GM12872 (cell line): ENCODE data around the gene ROBO1.

Source experiments
- TF ChIP-seq, protein P1 (sequence below): IDR thresholded peaks from 3 replicates; pipeline ENCODE4 v1.5.1; 2011; ENCODE audit warnings: low read depth, mild to moderate bottlenecking, low read length, moderate library complexity; ENCODE audit not compliant: insufficient read depth

ROBO1 gene

GRCh38 chr3:78992400-78992799 lies 775.4 kb downstream of the ROBO1 start:
- TF ChIP-seq, protein P1, sequence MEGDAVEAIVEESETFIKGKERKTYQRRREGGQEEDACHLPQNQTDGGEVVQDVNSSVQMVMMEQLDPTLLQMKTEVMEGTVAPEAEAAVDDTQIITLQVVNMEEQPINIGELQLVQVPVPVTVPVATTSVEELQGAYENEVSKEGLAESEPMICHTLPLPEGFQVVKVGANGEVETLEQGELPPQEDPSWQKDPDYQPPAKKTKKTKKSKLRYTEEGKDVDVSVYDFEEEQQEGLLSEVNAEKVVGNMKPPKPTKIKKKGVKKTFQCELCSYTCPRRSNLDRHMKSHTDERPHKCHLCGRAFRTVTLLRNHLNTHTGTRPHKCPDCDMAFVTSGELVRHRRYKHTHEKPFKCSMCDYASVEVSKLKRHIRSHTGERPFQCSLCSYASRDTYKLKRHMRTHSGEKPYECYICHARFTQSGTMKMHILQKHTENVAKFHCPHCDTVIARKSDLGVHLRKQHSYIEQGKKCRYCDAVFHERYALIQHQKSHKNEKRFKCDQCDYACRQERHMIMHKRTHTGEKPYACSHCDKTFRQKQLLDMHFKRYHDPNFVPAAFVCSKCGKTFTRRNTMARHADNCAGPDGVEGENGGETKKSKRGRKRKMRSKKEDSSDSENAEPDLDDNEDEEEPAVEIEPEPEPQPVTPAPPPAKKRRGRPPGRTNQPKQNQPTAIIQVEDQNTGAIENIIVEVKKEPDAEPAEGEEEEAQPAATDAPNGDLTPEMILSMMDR = no peak

GRCh38 chr3:78991656-78992055 lies 776.1 kb downstream of the ROBO1 start:
- TF ChIP-seq, protein P1 = no peak

- TF ChIP-seq, protein P1 = no peak
Observed at GRCh38 chr3:78990156-78990555, 777.6 kb downstream of the ROBO1 start.

- TF ChIP-seq, protein P1 = no peak
Observed at GRCh38 chr3:78988324-78988723, 779.5 kb downstream of the ROBO1 start.

- TF ChIP-seq, protein P1 = no peak
Observed at GRCh38 chr3:78986416-78987101, 781.2 kb downstream of the ROBO1 start.

- TF ChIP-seq, protein P1 = no peak
Observed at GRCh38 chr3:78985981-78986380, 781.8 kb downstream of the ROBO1 start.

DNA sequence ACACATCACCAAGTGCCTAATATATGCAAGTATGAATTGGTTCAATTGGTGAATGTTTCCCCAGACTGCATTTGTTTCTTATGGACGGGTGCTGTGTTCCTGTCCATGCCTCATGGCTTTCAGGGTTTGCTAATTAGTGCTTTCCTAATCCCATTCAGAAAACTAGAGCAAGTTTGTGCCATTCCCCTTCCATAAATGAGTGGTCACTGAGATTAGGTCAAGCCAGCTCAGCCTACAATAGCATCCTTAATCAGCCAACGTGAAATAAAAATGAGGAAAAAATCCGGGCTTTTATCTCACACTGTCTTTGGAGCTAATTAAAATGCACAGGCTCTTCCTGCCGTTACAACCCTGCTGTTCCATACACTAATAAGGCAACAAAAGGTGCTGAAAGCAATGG lies 788.8 kb downstream of the ROBO1 start:
- TF ChIP-seq, protein P1 = no peak
